CD4-positive, alpha-beta T cell treated with Interleukin-6 at 100 ng/mL for 8 hours (primary cell): ENCODE results near the gene ANKRD65.
"Not testable (repeated sequence)": the region's sequence is repeated elsewhere in the genome, so short reads cannot be mapped to it uniquely, and the experiment has no call there.

Experiments
- DNase-seq: peaks from one replicate; pipeline ENCODE4 v3.0.0-alpha.2; 2020; ENCODE audit warnings: mixed read lengths, low spot score

ANKRD65 gene

DNA sequence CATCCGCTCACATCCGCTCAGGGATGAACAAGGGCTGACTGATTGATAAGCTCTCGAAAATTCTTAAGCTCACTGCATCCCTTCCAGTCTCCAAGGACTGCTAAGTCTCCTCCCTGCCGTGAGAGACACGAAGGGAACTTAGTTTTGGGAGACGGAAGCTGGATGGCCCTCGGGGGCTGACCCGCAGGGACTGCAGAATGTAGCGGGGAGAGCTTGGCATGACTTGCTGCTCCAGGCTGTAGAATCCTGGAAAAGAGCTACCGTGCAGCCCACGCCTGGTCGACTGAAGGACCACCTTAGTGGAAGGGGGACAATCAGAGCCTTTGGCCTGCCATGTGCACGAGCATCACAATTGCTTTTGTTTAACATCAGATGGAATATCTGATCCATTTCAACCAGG is 5.3 kb downstream of the ANKRD65 start:
- no peak for DNase-seq

DNA sequence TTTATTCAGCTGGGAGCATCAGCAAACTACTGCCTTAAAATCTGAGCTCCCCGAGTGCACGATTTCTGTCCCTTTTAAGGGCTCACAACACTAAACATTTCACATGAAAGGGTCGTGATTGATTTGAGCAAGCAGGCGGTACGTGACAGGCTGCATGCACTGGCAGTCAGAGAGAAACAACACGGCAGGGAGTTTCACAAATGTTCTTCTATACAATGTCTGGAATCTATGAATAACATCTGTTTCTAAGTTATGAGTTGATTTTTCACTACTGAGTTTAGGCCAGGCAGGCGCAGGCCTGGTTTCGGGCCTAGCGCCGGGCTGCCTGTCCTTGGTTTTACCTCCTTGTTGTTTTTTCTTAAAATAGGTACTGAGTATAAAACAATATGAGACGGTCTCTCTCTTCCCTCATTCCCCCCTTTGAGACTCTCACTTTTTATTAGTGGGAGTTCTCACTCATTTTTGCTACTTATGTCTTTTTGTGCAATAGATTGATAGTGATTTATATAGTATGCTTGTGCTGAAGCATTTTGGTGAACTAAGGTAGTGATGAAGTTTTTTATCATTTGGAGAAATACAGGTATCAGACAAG is 8.7 kb downstream of the ANKRD65 start:
- DNase-seq: not testable (repeated sequence)

DNA sequence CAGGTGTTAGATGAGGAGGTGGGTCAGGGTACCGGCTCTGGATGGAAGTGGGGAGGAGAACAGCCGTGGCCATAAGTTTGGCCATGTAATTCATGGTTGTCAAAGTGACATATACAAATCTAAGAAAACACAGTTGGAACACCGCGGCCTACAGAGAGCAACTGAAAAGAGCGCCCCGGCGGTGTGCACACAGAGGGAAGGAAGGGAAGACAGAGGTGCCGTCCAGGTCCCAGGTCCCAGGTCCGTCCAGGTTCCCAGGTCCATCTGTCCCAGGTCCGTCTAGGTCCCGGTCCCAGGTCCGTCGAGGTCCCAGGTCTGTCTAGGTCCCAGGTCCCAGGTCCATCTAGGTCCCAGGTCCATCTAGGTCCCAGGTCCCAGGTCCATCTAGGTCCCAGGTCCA is 9.4 kb downstream of the ANKRD65 start:
- no peak for DNase-seq

DNA sequence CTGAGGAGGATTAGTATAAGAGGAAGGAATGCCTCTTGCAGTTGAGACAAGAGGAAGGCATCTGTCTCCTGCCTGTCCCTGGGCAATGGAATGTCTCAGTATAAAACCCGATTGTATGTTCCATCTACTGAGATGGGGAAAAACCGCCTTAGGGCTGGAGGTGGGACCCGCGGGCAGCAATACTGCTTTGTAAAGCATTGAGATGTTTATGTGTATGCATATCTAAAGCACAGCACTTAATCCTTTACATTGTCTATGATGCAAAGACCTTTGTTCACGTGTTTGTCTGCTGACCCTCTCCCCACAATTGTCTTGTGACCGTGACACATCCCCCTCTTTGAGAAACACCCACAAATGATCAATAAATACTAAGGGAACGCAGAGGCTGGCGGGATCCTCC is 10.8 kb downstream of the ANKRD65 start:
- DNase-seq: not testable (repeated sequence)

DNA sequence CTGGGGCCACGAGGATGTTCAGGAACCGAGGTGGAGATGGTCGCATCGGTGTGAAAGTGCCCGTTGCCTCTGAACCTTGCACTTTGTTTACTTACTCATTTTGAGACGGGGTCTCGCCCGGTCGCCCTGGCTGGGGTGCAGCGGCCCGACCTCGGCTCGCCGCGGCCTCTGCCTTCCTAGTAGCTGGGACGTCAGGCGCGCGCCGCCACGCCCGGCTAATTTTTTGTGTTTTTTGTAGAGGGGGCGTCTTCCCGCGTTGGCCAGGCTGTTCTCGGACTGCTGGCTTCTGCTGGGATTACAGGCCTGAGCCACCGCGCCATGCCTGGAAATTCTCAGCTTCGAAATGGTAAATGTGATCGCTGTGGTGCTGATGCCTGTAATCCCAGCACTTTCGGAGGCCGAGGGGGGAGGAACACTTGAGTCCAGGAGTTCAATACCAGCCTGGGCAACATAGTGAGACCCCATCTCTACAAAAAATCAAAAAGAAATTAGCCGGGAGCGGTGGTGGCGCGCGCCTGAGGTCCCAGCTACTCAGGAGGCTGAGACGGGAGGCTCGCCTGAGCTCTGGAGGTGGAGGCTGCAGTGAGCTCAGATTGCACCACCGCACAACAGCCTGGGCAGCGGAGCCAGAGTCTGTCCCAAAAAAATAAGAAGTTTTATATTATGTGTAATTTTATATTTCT is 13.3 kb downstream of the ANKRD65 start:
- no peak for DNase-seq

DNA sequence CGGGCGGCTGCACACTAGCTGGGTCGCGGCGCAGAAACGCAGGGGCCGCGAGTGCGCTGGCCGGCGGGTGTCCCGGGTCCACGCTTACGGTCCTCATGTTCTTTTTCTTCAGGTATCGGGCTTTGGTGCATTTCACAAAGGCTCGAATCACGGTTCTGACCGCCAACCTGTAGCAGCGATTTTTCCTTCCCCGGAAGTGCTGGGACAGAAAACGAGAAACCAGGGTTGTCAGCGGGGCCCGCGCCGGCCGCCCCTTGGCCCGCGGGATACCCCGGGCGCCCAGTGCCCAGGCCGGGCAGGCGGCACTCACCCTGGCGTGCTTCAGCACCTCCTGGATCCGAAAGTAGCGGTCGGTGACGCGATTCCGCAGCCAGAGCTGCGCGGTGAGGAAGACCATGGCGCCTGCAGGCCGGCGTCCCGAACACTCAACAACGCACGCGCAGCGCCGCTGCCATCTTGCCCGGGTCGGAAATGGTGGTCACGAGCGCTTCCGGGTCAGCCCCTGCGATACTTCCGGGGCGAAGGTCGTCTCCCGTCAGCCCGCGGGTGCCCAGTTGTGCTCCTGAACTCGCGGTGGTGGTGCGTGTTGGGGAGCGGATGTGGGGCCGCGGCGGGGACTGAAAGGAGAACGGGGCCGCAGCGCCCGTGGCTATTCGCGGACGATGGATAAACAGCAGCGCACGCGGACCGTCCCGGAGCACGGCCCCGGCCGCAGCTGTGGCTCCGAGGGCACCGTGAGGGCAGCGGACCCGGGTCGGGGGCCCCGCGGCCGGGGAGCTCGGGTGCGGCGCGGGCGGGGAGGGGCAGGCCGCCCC is 14.0 kb downstream of the ANKRD65 start, which contains the start of gene MRPL20:
Gene MRPL20, minus strand, starts transcription at position 473 of the 815 bp plus-strand sequence. Its CDS starts 76 bp downstream, at position 397.
- peak; percentile 95 for DNase-seq

DNA sequence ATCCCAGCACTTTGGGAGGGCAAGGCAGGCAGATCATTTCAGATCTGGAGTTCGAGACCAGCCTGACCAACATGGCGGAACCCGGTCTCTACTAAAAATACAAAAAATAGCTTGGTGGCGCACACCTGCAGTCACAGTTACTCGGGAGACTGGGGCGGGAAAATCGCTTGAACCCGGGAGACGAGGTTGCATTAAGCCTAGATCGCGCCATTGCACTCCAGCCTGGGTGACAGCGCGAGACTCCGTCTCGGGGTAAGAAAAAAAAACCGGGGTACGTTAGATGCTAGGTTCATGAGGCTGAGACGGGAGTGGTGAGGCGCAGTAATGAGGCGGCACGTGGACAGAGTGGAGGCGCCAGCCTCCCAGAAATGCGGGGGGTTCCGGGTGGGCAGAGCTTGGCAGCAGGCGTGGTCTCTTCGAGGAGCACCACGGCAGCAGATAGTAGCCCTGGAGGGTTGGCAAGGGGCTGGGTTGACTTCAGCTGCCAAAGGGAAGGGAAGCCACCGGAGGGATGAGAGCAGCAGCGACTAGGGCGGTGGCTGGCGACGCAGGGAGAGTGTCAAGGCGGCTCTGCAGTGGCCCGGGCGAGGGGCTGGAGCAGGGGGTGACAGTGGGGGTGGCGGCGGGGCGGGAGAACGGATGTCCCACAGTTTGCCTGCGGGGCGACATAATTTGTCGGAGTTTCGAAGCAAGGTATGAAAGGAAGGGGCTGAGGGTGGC is 14.8 kb downstream of the ANKRD65 start:
- DNase-seq: no peak

DNA sequence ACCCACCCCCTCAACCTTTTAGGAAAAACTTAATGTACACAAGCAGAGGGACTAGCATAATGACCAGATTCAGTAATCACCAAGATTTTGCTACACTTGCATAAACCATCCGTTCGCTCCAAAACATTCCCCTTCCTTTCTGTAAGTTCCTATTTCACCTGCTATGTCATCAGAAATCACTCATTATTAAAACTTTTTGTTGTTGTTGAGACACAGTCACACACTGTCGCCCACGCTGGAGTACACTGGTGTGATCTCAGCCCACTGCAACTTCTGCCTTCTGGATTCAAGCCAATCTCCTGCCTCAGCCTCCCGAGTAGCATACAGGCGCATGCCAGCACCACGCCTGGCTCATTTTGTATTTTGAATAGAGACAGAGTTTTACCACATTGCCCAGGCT is 17.4 kb downstream of the ANKRD65 start:
- DNase-seq: no peak

DNA sequence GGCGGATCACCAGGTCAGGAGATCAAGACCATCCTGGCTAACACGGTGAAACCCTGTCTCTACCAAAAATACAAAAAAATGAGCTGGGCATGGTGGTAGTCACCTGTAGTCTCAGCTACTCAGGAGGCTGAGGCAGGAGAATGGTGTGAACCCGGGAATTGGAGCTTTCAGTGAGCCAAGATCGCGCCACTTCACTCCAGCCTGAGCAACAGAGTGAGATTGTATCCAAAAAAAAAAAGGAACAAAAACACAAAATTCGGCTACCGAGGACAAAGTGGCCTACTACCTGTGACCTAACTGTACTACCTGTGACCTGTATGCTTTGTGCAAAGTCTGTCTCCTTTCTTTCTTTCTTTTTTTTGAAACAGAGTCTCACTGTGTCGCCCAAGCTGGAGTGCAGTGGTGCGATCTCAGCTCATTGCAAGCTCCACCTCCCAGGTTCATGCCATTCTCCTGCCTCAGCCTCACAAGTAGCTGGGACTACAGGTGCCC is 18.1 kb downstream of the ANKRD65 start:
- not testable (repeated sequence) for DNase-seq

DNA sequence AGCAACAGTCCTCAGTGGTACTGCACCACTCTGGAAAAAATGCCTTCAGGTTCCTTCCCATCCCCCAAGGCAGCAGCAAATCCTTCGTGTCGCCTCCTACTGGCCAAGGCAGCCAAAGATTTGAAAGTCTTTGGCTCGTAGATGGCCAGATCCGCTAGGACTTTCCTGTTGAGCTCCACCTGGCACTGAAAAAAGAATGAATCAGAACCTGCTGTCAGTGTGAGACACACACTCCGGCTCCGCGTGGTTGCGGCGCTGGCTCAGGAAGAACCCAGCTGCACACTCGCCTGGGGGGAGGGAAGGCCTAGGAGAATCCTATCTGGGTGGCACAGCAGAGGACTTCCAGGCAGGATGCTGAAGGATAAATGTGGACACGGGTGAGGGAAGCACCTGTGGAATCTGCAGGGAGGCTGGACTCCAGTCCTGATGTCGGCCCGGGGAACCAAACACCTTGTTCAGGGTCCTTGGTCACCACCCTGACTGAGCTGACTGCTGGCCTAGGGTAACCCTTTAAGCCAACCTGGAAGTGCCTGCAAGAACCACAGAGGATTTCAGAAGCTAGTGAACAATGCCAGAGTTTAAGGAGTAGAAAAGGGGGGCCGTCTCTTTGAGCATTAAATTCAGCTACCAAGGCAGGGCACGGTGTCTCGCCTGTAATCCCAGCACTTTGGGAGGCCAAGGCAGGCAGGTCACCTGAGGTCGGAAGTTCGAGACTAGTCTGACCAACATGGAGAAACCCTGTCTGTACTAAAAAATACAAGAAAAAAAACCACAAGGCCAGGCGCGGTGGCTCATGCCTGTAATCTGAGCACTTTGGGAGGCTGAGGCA is 18.8 kb downstream of the ANKRD65 start:
- no peak for DNase-seq

DNA sequence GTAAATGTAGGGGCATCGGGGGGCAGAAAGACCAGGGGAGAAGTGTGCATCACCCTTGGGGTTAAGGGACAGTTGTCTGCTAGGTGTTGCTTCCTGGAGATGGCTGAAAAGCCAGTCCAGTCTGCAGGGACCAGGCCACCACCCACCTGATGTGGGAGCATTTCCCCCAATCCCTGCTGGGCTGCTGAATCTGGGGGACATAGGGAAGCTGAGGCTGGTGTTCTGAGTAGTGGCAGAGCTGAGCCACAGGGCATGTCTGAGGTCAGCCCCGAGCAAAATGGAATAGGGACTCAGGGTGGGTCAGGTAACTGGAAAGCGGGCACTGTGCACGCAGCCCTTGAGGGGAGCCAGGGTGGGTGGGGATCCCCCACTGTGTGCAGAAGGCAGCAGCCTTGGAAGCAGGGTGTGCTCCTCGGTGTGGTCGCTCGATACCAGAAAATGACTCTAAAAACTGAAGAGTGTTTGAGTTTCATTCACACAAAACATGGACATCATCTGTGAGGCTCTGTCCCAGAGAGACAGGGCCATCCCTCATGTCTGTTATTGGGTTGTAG is 19.5 kb downstream of the ANKRD65 start:
- DNase-seq: no peak

DNA sequence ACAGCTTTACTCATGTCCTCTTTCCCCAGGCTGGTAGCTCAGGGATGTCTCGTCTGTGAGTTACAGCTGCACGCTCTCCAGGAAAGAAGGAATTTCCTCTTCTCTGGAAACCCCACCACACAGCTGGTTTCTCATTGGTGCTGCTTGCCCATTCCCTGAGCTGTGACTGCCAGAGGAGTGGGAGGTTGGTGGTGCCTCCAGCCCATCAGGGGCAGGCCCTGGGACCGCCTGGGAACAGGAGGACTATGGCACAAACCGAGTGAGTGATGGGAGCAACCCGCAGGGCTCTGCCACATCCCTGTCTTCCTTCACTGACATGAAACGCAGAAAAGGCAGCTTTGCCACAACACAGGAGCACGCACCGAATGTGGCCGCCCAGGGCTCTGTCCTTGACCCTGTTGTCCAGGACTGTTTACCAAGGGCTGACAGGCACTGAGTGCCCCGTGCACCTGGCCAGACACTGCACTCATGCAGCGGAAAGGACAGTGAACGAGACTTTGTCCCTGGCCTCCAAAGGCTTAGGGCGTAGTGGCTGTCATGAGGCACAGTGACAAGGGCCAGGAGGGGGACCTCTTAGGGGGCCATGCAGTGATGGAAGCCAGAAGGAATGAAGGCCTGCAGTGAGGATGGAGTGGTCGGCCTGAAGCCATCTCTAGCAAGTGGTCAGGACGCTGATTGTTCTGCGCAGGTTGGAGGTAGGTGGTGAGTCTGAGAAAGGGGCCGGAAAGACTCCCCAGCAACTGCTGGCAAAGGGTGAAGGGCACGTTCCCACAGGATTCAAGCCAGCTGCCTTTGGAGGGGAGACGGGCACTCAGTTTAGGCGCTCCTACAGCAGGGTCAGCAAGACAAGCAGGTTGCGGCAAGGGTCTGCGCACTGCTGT is 20.3 kb downstream of the ANKRD65 start:
- DNase-seq: no peak

DNA sequence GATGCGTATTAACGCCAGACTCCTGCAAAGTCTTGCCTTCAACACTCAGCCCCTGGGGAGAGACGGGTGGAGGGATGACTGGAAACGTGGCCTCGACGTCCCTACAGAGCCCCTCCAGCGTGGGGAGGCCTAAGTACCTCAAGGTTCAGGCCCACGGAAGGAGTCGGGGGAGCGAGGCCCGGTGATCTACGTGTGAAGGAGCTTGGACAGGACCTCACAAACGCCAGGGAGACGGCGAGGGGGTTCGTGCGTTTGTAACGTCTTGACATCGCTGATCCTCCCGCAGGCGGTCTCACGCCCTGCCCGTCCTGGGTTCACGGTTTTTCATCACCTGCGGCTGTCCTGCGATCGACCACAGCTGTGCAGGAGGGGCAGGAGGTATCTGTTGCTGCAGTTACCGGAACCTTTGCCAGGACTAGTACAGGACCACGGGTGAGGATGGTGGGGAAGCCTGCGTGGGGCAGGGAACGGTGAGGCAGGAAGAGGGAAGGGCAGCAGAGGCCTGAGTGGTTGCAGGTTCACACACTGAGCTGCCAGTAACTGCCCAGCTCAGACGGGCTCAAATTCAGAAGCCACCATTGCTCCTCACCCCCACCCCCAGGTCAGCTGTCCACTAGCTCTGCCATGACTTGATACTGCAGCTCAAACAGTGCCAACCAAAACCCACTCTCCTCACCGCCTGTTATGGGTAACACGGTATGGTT is 21.1 kb downstream of the ANKRD65 start:
- no peak for DNase-seq

DNA sequence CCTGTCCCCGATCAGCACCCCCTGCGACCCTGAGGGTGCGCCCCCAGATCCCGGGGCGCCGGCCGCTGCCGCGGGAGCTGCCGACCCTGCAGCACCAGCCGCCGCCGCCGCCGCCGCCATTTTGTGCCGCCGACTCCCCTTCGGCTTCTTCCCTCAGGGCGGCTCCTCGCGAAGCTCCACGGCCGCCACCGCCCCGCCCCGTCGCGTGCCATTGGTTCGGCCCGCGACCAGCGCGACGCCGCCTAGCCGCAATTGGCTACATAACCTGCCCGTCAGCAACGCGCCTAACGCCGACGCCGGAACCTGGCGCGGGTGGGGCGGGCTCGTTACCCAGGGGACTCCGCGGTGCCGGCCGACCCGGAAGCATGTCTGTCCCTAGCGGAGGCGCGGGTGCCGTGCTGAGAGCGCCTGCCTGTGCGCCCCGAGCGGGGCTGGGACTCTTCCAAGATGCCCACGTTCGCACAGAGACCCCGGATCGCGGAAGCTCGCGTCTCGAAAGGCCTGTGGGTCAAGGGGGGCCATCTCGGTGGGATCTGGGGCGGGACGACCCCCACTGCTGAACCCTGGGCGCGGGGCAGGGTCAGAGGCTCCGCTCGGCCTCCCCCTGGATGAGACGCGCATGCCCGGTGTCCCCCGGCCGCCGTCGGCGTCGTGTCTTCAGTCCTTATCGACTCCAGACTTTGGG is 21.7 kb downstream of the ANKRD65 start, which contains the start of gene CCNL2:
Gene CCNL2, minus strand, starts transcription at position 149 of the 685 bp plus-strand sequence. Its CDS starts 29 bp downstream, at position 120.
- DNase-seq: peak; percentile 99

DNA sequence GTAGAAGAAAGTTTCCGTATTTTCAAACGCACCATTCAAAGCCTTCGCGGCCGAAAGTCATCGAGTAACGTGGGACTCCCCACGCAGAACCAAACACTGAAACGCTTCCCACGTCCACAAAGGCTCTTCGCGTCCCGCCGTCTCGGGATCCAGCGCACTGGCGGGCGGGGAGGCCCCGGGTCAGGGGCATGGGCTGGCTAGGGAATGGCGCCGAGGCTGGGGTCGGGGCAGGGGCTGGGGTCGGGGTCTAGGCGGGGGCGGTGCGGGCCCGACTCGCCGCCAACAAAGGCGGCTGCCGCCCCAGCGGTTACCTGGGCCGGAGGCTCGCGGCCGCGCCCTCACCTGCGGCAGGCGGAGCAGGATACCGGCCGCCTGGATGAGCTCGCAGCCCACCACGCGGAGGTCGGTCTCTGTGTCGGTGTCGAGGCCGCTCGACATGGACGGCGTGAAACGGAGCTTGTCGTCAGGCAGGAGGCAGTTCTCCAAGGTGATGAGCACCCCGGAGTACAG is 22.3 kb downstream of the ANKRD65 start:
- DNase-seq: no peak

DNA sequence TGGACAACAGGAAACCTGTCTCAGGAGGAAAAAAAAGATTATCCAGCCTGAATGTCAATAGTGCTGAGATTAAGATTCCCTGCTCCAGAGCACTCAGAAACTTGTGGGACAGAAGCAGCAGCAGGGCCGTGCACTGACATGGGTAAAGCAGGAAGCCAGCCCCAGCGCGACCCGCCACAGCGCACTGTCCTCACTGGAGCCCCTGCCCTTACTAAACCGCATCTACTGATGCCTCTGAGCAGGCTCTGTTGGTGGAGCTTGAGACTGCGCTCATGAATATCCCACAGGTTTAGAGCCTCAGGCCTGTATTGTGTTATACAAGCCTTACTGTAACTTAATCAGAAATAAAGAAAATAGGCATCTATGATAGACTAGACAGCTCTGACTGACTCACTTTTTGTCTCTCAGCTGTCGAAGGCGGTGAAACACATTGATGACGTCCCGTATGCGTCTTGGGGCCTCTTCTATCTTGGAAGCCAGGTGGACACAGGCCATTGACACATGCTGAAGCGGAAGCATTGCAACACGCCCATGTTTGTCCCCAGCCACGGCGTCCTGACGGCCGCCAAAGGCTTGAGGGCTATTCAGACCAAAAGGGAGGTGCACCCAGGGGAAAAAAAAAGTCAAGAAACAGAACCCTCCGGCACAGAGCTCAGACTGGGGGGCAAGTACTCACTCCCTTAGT is 23.1 kb downstream of the ANKRD65 start:
- DNase-seq: no peak

DNA sequence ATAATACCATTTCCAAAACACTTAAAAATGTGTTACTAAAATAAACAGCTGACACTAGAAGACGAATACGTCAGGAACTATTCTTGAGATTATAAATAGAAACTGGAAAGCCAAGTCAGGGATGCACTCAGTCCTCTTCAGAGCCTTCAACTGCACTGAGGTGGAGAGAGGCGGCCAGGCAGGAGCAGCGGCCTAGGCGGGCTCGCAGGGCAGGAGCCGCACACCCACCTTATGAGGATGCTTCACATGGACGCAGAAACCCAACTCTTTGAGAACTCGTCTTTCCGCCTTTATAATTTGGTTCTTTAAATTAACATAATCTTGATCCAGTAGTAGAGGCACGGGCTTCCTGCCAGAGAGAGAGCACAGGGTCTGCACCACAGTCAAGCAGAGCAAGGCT is 25.9 kb downstream of the ANKRD65 start:
- no peak for DNase-seq

DNA sequence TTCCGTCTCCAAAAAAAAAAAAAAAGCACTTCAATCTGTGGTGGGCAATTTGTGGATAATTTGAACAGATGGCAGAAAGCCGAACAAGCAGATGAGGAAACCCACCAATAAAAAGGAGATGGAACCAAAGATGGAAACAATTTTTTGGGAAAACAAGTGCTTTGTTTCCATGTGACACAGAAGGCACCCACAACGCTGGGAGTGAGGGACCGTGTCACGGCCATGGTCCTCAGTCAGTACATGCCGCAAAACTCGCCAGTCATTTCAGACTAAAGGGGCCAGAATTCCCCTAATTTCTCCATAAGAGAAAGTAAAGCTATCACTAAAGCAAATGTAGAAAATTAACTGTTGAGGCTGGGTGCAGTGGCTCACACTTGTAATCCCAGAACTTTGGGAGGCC is 27.0 kb downstream of the ANKRD65 start:
- DNase-seq: no peak
